AG09309 (cell line): ENCODE results near the gene ERBB3.

Experiments used
- DNase-seq: peaks from one replicate; pipeline ENCODE4 v3.0.0-alpha.2; 2010; ENCODE audit warnings: low read depth
- H3K4me3 ChIP-seq: 2 replicates; pipeline ENCODE4 v1.5.1; 2011; ENCODE audit warnings: mild to moderate bottlenecking, low read depth, low read length, moderate library complexity; ENCODE audit not compliant: control insufficient read depth
- CTCF ChIP-seq: IDR thresholded peaks from 2 replicates; pipeline ENCODE4 v1.5.1; 2011; ENCODE audit warnings: mild to moderate bottlenecking, low read depth, low read length, inconsistent platforms; ENCODE audit not compliant: insufficient read depth, control insufficient read depth; ENCODE audit errors: missing control alignments

Gene ERBB3

GRCh38 chr12:56146492-56147460 is 66.8 kb downstream of the ERBB3 start:
- no peak overlapping the region for H3K4me3 ChIP-seq
- no peak for DNase-seq
- TF ChIP-seq CTCF = no peak

GRCh38 chr12:56150563-56150962 is 70.6 kb downstream of the ERBB3 start:
- TF ChIP-seq CTCF = no peak
- no peak for DNase-seq
- no peak overlapping the region for H3K4me3 ChIP-seq

- no peak for DNase-seq
- peak overlapping the region; percentile 82 for H3K4me3 ChIP-seq
- peak; percentile 38 for TF ChIP-seq CTCF
These were observed 71.7 kb downstream of the ERBB3 start for GRCh38 chr12:56151672-56152131.

GRCh38 chr12:56152132-56152755 is 72.3 kb downstream of the ERBB3 start, which contains the start of gene MYL6B:
Gene MYL6B, plus strand, starts transcription at chr12:56152587. Its CDS starts 1,332 bp downstream, at chr12:56153919.
- TF ChIP-seq CTCF = no peak

More at GRCh38 chr12:56152132-56152755, 72.3 kb downstream of the ERBB3 start, which contains the start of gene MYL6B:
- peak; percentile 49 for DNase-seq
- H3K4me3 ChIP-seq = peak within 1 kb of the TSS; percentile 82
